ENCODE measurements around the gene RIC8A.
"Not testable (repeated sequence)": the region's sequence is repeated elsewhere in the genome, so short reads cannot be mapped to it uniquely, and the experiment has no call there.

Gene RIC8A

GRCh38 chr11:220641-221215, 13.2 kb downstream of the RIC8A start:
- no CpG with 5 or more reads among the region's 3 CpGs for WGBS (ENCODE audit: insufficient coverage, insufficient read length)
- not testable (repeated sequence) for DNase-seq (ENCODE audit: low read depth, low spot score); H3K4me1 ChIP-seq (ENCODE audit: control insufficient read depth, insufficient read depth, low read length); H3K27me3 ChIP-seq (ENCODE audit: control insufficient read depth, insufficient read depth, low read length); H3K4me3 ChIP-seq (ENCODE audit: low read length); H3K27ac ChIP-seq (ENCODE audit: low read length); H3K9me3 ChIP-seq (ENCODE audit: control insufficient read depth, insufficient read depth, low read length)
- peaks cover 11% of the 10 kb centered on the region; the same call in 1 of the 2 replicates for H3K36me3 ChIP-seq (ENCODE audit: control insufficient read depth, insufficient read depth, low read length)

GRCh38 chr11:221539-221938, 14.0 kb downstream of the RIC8A start:
- no peak overlapping the region for H3K27ac ChIP-seq (ENCODE audit: low read length)
- no peak overlapping the region for H3K4me3 ChIP-seq (ENCODE audit: low read length)
- H3K9me3 ChIP-seq (ENCODE audit: control insufficient read depth, insufficient read depth, low read length): no peaks in the 10 kb centered on the region
- DNase-seq (ENCODE audit: low read depth, low spot score): no peak
- H3K4me1 ChIP-seq (ENCODE audit: control insufficient read depth, insufficient read depth, low read length): no peaks in the 10 kb centered on the region
- H3K36me3 ChIP-seq (ENCODE audit: control insufficient read depth, insufficient read depth, low read length): peaks cover 11% of the 10 kb centered on the region; the same call in 1 of the 2 replicates
- WGBS (ENCODE audit: insufficient coverage, insufficient read length): no CpG with 5 or more reads among the region's 7 CpGs
- H3K27me3 ChIP-seq (ENCODE audit: control insufficient read depth, insufficient read depth, low read length): no peaks in the 10 kb centered on the region

- no peaks in the 10 kb centered on the region for H3K27me3 ChIP-seq (ENCODE audit: control insufficient read depth, insufficient read depth, low read length)
- no peak overlapping the region for H3K4me3 ChIP-seq (ENCODE audit: low read length)
- H3K27ac ChIP-seq (ENCODE audit: low read length): no peak overlapping the region
- peaks cover 11% of the 10 kb centered on the region; the same call in 1 of the 2 replicates for H3K36me3 ChIP-seq (ENCODE audit: control insufficient read depth, insufficient read depth, low read length)
- no peak for DNase-seq (ENCODE audit: low read depth, low spot score)
- WGBS (ENCODE audit: insufficient coverage, insufficient read length): no CpG with 5 or more reads among the region's 14 CpGs
- H3K4me1 ChIP-seq (ENCODE audit: control insufficient read depth, insufficient read depth, low read length): no peaks in the 10 kb centered on the region
- H3K9me3 ChIP-seq (ENCODE audit: control insufficient read depth, insufficient read depth, low read length): no peaks in the 10 kb centered on the region
Observed at GRCh38 chr11:221998-222789, 14.7 kb downstream of the RIC8A start.

- DNase-seq (ENCODE audit: low read depth, low spot score): no peak
- no peaks in the 10 kb centered on the region for H3K4me1 ChIP-seq (ENCODE audit: control insufficient read depth, insufficient read depth, low read length)
- WGBS (ENCODE audit: insufficient coverage, insufficient read length): no CpG with 5 or more reads among the region's 16 CpGs
- H3K27ac ChIP-seq (ENCODE audit: low read length): no peak overlapping the region
- H3K4me3 ChIP-seq (ENCODE audit: low read length): no peak overlapping the region
- H3K36me3 ChIP-seq (ENCODE audit: control insufficient read depth, insufficient read depth, low read length): peaks cover 11% of the 10 kb centered on the region; the same call in 1 of the 2 replicates
- no peaks in the 10 kb centered on the region for H3K9me3 ChIP-seq (ENCODE audit: control insufficient read depth, insufficient read depth, low read length)
- H3K27me3 ChIP-seq (ENCODE audit: control insufficient read depth, insufficient read depth, low read length): no peaks in the 10 kb centered on the region
Observed at GRCh38 chr11:223026-223789, 15.7 kb downstream of the RIC8A start.

GRCh38 chr11:223884-224283, 16.4 kb downstream of the RIC8A start:
- WGBS (ENCODE audit: insufficient coverage, insufficient read length): no CpG with 5 or more reads among the region's 9 CpGs
- H3K36me3 ChIP-seq (ENCODE audit: control insufficient read depth, insufficient read depth, low read length): peaks cover 11% of the 10 kb centered on the region; the same call in 1 of the 2 replicates
- DNase-seq (ENCODE audit: low read depth, low spot score): no peak
- no peaks in the 10 kb centered on the region for H3K9me3 ChIP-seq (ENCODE audit: control insufficient read depth, insufficient read depth, low read length)
- no peak overlapping the region for H3K27ac ChIP-seq (ENCODE audit: low read length)
- no peaks in the 10 kb centered on the region for H3K27me3 ChIP-seq (ENCODE audit: control insufficient read depth, insufficient read depth, low read length)
- H3K4me1 ChIP-seq (ENCODE audit: control insufficient read depth, insufficient read depth, low read length): no peaks in the 10 kb centered on the region
- no peak overlapping the region for H3K4me3 ChIP-seq (ENCODE audit: low read length)

- H3K36me3 ChIP-seq (ENCODE audit: control insufficient read depth, insufficient read depth, low read length): 0 out of 2 replicates have a peak, but pooled peaks cover 9% of the 10 kb centered on the region
- no peaks in the 10 kb centered on the region for H3K4me1 ChIP-seq (ENCODE audit: control insufficient read depth, insufficient read depth, low read length)
- H3K9me3 ChIP-seq (ENCODE audit: control insufficient read depth, insufficient read depth, low read length): no peaks in the 10 kb centered on the region
- no peak overlapping the region for H3K4me3 ChIP-seq (ENCODE audit: low read length)
- WGBS (ENCODE audit: insufficient coverage, insufficient read length): no CpG with 5 or more reads among the region's 7 CpGs
- DNase-seq (ENCODE audit: low read depth, low spot score): no peak
- H3K27me3 ChIP-seq (ENCODE audit: control insufficient read depth, insufficient read depth, low read length): no peaks in the 10 kb centered on the region
- no peak overlapping the region for H3K27ac ChIP-seq (ENCODE audit: low read length)
Observed at GRCh38 chr11:224424-224823, 16.9 kb downstream of the RIC8A start.

- no peaks in the 10 kb centered on the region for H3K9me3 ChIP-seq (ENCODE audit: control insufficient read depth, insufficient read depth, low read length)
- no peaks in the 10 kb centered on the region for H3K4me1 ChIP-seq (ENCODE audit: control insufficient read depth, insufficient read depth, low read length)
- no peak overlapping the region for H3K27ac ChIP-seq (ENCODE audit: low read length)
- H3K36me3 ChIP-seq (ENCODE audit: control insufficient read depth, insufficient read depth, low read length): 0 out of 2 replicates have a peak, but pooled peaks cover 9% of the 10 kb centered on the region
- H3K4me3 ChIP-seq (ENCODE audit: low read length): no peak overlapping the region
- no peak for DNase-seq (ENCODE audit: low read depth, low spot score)
- no peaks in the 10 kb centered on the region for H3K27me3 ChIP-seq (ENCODE audit: control insufficient read depth, insufficient read depth, low read length)
- WGBS (ENCODE audit: insufficient coverage, insufficient read length): no CpG with 5 or more reads among the region's 10 CpGs
Observed at GRCh38 chr11:225734-226453, 18.4 kb downstream of the RIC8A start.

- Histone ChIP-seq H3K4me1 (ENCODE audit: control insufficient read depth, insufficient read depth, low read length) (no peaks in the 10 kb centered on the region), H3K9me3 (ENCODE audit: control insufficient read depth, insufficient read depth, low read length) (no peaks in the 10 kb centered on the region), H3K27ac (ENCODE audit: low read length) (no peak overlapping the region), H3K36me3 (ENCODE audit: control insufficient read depth, insufficient read depth, low read length) (0 out of 2 replicates have a peak, but pooled peaks cover 3% of the 10 kb centered on the region), H3K27me3 (ENCODE audit: control insufficient read depth, insufficient read depth, low read length) (no peaks in the 10 kb centered on the region), H3K4me3 (ENCODE audit: low read length) (no peak overlapping the region)
- WGBS (ENCODE audit: insufficient coverage, insufficient read length): no CpG with 5 or more reads among the region's 6 CpGs
- DNase-seq (ENCODE audit: low read depth, low spot score): no peak
Observed at GRCh38 chr11:227824-228379, 20.4 kb downstream of the RIC8A start.

GRCh38 chr11:230431-230830, 22.9 kb downstream of the RIC8A start:
- Histone ChIP-seq H3K36me3 (ENCODE audit: control insufficient read depth, insufficient read depth, low read length) (no peaks in the 10 kb centered on the region), H3K27me3 (ENCODE audit: control insufficient read depth, insufficient read depth, low read length) (no peaks in the 10 kb centered on the region), H3K9me3 (ENCODE audit: control insufficient read depth, insufficient read depth, low read length) (no peaks in the 10 kb centered on the region), H3K4me1 (ENCODE audit: control insufficient read depth, insufficient read depth, low read length) (no peaks in the 10 kb centered on the region), H3K27ac (ENCODE audit: low read length) (no peak overlapping the region), H3K4me3 (ENCODE audit: low read length) (no peak overlapping the region)
- DNase-seq (ENCODE audit: low read depth, low spot score): no peak
- WGBS (ENCODE audit: insufficient coverage, insufficient read length): no CpG with 5 or more reads among the region's 10 CpGs

Data from iPS DF 6.9 (cell line).